ENCODE measurements around the gene POLR1G.

DNA sequence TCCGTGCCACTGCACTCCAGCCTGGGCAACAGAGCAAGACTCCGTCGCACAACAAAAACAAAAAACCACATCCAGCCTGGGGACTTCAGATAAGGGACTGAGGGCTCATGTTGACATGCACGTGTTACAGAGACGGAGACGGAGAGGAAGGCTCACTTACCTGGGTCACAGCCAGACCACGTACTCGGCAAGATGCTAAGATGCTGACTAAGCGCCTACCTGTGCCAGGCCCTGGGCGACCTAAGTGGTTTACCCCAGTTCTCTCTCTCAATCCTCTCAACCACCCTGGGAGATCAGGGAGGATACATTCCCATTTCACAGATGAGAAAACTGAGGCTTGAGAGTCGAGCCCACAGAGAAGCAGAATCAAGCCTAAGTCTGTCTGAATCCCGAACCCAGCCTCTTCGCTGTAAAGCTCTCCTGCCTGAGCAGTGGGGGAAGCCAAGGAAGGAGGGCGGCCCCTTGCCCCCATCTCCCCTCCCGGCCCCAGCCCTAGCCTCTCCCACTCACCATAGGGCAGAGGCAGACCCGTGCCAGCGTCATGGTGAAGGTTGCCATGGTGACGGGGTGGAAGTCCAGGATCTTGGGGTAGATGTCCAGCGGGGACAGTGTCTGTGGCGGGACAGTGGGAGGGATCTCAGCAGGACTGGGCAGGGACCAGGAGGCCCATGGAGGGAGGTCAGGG lies 49.5 kb upstream of the POLR1G start:
- TF ChIP-seq, protein P1, sequence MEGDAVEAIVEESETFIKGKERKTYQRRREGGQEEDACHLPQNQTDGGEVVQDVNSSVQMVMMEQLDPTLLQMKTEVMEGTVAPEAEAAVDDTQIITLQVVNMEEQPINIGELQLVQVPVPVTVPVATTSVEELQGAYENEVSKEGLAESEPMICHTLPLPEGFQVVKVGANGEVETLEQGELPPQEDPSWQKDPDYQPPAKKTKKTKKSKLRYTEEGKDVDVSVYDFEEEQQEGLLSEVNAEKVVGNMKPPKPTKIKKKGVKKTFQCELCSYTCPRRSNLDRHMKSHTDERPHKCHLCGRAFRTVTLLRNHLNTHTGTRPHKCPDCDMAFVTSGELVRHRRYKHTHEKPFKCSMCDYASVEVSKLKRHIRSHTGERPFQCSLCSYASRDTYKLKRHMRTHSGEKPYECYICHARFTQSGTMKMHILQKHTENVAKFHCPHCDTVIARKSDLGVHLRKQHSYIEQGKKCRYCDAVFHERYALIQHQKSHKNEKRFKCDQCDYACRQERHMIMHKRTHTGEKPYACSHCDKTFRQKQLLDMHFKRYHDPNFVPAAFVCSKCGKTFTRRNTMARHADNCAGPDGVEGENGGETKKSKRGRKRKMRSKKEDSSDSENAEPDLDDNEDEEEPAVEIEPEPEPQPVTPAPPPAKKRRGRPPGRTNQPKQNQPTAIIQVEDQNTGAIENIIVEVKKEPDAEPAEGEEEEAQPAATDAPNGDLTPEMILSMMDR (IDR thresholded peaks at IDR 0.05; ENCODE audit: low read length), result no peak
- TF ChIP-seq EZH2phosphoT487 (IDR thresholded peaks at IDR 0.05; ENCODE audit: low read length), result no peak
